ENCODE results near the gene PRAC1. TPM values are rescaled to one million over a fixed set of nuclear protein-coding genes. Genes with fewer than 3 reads are reported as not detected.
A peak's percentile ranks its signal among the peaks of the same experiment; 100 is the strongest.

Gene PRAC1
- total and polyA plus RNA-seq, 12 donors, result not detected

DNA sequence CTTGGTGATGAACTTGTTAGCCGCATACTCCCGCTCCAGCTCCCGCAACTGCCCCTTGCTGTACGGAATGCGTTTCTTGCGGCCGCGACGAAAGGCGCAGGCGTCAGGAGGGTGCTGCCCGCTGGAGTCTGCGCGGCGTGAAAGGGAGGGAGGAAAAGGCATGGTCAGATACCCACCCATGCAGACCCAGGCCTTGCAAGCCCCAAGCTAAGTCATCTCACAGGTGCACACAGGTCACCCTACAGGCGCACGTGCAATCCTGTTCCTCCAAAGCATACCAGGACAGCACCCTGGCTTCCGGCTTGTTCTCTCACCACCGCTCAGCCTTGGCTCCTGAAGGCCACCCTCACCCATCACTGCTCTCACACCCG lies 4.6 kb upstream of the PRAC1 start:
- 9 to 10% methylated on average over 20 of the region's 20 CpGs for WGBS, 2 donors

DNA sequence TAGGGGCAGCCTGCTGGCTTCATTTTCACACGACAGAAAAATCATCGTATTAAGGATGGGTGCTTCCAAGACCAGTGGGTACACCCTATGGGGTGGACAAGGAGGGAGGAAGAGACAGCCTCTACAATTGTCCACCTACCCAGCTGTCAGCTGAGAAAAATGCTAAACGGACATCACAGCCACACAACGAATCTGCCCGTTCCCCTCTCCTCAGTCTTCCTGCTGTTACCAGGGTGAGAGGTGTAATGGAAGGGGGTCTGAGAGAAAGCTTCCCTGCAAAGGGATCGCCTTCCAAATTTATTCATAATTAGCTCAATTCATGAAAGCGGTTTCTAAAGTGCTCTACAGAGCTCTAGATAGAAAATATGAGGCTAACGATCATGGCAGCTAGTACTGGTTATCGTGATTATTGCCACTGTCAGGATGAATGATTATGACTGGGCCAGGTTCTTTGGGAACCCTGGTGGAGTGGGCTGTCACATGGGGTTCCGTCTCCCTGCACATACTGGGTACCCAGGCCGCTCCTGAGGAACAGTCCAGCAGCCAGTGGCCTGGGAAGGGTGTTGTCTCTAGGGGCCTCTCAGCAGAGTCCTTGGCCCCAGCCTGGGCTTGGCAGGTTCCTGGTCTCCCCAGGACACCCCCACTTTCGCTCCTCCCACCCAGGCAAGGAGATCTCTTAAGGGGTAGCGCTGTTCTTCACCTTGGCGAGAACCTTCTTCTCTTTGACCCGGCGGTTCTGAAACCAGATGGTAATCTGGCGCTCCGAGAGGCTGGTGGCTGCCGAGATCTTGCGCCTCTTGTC lies 4.0 kb upstream of the PRAC1 start:
- Histone ChIP-seq H3K27me3 (peaks cover 52 to 100% (median 100%) of the 10 kb centered on the region in 7 donors), H3K36me3 (no peaks in the 10 kb centered on the region), H3K4me1 (peaks cover 0 to 41% (median 26%) of the 10 kb centered on the region in 9 donors), H3K27ac (no peak overlapping the region), H3K9me3 (no peaks in the 10 kb centered on the region), H3K4me3 (no peak overlapping the region)
- DNase-seq (no peak), ATAC-seq (no peak)
- TF ChIP-seq, protein P1, sequence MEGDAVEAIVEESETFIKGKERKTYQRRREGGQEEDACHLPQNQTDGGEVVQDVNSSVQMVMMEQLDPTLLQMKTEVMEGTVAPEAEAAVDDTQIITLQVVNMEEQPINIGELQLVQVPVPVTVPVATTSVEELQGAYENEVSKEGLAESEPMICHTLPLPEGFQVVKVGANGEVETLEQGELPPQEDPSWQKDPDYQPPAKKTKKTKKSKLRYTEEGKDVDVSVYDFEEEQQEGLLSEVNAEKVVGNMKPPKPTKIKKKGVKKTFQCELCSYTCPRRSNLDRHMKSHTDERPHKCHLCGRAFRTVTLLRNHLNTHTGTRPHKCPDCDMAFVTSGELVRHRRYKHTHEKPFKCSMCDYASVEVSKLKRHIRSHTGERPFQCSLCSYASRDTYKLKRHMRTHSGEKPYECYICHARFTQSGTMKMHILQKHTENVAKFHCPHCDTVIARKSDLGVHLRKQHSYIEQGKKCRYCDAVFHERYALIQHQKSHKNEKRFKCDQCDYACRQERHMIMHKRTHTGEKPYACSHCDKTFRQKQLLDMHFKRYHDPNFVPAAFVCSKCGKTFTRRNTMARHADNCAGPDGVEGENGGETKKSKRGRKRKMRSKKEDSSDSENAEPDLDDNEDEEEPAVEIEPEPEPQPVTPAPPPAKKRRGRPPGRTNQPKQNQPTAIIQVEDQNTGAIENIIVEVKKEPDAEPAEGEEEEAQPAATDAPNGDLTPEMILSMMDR (IDR thresholded peaks at IDR 0.05), result no peak
- intact Hi-C loops (cut with DNase I), result loop anchor here (2.0 to 10.0 kb wide), 8 partner anchors 64 to 158 kb away; no protein-coding TSS in a partner anchor
- 13 to 15% methylated on average over 20 of the region's 20 CpGs for WGBS, 2 donors

More for the DNA sequence above, 4.6 kb upstream of the PRAC1 start:
- Histone ChIP-seq H3K27ac (no peak overlapping the region), H3K27me3 (peaks cover 50 to 100% (median 100%) of the 10 kb centered on the region in 7 donors), H3K36me3 (no peaks in the 10 kb centered on the region), H3K4me3 (no peak overlapping the region), H3K4me1 (peaks cover 0 to 41% (median 26%) of the 10 kb centered on the region in 9 donors), H3K9me3 (no peaks in the 10 kb centered on the region)
- no peak for ATAC-seq
- TF ChIP-seq, protein P1 (IDR thresholded peaks at IDR 0.05), result no peak
- intact Hi-C loops (cut with DNase I), result loop anchor here (2.0 to 10.0 kb wide), 8 partner anchors 64 to 158 kb away; no protein-coding TSS in a partner anchor
- DNase-seq, result no peak

DNA sequence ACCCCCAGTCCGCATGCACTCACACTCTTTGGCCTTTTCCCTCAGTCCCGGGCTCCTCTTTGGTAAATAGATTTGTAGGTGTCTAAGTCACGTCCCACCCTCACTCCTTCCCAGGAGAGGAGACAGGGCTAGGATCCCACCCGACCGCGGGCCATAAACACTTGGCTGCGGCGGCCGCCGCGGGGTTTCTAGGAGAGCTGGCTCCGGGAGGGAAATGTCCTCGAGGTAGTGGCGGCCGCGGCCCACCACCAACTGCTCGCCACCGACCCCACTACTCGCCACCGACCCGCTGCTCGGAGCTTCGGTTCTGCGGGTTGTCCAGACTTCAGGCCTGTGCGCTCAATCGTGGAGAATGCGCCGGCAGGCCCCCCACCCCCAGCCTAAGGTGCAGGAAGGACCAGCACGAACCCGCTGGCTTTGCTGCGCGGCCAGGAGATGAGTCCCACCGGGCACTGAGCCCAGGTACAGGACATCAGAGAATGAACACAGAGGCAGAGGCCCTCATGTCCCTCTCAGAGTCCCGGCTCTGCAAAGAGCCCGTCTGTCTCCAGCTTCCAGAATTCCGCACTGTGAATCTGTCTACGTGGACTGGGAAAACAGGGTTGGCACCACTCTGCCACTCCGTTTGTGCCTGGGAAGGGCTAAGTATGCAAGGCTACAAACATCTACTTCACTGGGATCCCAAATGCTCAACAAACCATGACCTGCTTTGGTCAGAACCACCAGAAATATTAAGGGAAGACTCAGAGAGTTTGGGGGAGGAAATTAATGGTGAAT lies 3.2 kb upstream of the PRAC1 start:
- WGBS, 2 donors, result 5 to 6% methylated on average over 38 of the region's 38 CpGs
- Histone ChIP-seq H3K4me3 (no peak overlapping the region), H3K27me3 (peaks cover 53 to 100% (median 100%) of the 10 kb centered on the region in 7 donors), H3K36me3 (no peaks in the 10 kb centered on the region), H3K27ac (no peak overlapping the region), H3K4me1 (peaks cover 0 to 41% (median 26%) of the 10 kb centered on the region in 9 donors), H3K9me3 (no peaks in the 10 kb centered on the region)
- ATAC-seq, result no peak
- intact Hi-C loops (cut with DNase I), result loop anchor here (2.0 to 10.0 kb wide), 8 partner anchors 65 to 159 kb away; no protein-coding TSS in a partner anchor
- TF ChIP-seq, protein P1 (IDR thresholded peaks at IDR 0.05), result no peak
- DNase-seq, result no peak

DNA sequence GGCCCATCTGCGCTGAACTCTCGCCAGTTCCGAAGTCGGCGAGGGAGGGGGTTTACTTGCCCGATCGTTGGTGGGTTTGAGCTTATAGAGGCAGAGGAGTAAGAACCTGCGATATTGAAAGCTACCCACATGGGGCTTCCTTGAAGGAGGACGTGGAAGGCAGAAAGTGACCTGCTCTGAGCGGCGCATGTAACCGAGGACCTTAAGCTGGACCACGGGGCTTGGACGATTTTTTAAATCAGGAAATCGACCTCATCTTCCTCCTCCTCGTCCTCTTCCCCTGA lies 2.6 kb upstream of the PRAC1 start:
- intact Hi-C loops (cut with DNase I), result loop anchor here in 8 of 10 donors (2.0 to 10.0 kb wide), 7 partner anchors 66 to 160 kb away; no protein-coding TSS in a partner anchor
- 3% methylated on average over 16 of the region's 16 CpGs for WGBS, 2 donors
- TF ChIP-seq, protein P1 (IDR thresholded peaks at IDR 0.05), result no peak
- Histone ChIP-seq H3K4me1 (peaks cover 0 to 41% (median 26%) of the 10 kb centered on the region in 9 donors), H3K27ac (no peak overlapping the region), H3K27me3 (peaks cover 58 to 100% (median 100%) of the 10 kb centered on the region in 7 donors), H3K9me3 (no peaks in the 10 kb centered on the region), H3K36me3 (no peaks in the 10 kb centered on the region), H3K4me3 (peak overlapping the region in 2 of 10 donors; percentile 12 to 22)
- peak in 1 of 8 donors; percentile 22 for ATAC-seq
- DNase-seq, result no peak
